ENCODE data around the gene CAMTA1.
"Not testable (repeated sequence)": the region's sequence is repeated elsewhere in the genome, so short reads cannot be mapped to it uniquely, and the experiment has no call there.

Gene CAMTA1

DNA sequence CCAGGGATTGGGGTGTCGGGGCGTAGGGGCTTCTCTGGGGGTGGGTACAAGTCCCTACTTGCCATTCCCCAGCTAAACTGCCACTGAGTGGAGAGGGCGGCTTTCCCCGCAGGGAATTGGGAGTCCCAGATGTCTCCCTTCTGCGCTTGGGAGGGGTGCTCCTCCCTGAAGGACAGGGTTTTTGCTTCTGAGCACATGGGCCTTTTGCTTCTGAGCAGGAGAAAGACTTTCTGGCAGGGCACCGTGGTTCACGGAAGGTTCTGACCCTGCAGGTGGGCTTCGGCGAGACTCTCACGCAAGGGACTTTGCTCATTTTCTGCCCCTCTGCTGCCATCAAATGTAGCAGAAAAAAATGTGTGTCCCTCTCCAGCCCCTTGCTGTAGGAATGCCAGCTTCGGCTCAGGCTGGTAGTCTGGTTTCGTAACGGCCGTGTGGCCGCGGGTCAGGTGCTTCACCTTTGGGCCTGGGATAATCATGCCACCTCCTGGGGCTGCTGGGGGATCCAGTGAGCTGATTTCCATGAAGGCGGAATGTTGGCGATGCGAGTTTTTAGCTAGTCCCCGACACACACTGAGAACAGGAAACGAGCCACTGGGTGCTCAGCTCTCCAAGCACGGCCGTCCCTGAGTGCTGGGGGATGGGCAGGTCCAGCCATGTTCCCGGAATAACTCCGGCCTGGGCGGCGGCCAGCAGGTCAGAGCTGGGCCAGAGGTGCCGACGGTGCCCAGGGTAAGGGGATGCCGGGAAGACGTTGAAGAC lies 364.0 kb downstream of the CAMTA1 start:
- no peak for DNase-seq (ENCODE audit: low read depth in 3 of 3)

DNA sequence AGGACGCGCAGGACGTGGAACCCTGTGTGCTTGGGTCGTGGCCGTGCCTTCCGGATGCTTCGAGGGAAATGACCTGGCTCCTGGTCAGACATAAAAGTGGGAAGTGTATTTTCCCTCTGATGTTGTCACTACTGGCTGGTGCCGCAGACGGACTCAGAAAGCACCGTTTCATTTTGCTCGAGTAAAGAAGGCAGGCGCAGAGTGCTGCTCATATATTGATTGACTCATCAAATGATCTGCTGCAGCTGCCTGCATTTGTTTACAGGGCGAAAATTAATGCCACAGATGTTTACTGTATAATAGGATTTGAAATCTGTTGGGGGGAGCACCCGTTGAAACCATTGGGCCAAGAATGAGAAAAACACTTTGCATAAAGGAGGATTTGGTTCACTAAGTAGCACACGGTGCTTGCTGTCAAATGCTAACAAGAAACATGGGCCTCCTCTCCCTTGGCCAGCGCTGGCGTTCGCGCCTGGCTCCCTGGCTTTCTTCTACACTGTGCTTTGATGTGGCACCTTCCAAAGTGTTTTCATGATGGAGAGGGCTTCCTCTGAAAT lies 365.5 kb downstream of the CAMTA1 start:
- no peak for DNase-seq (ENCODE audit: low read depth in 3 of 3)

DNA sequence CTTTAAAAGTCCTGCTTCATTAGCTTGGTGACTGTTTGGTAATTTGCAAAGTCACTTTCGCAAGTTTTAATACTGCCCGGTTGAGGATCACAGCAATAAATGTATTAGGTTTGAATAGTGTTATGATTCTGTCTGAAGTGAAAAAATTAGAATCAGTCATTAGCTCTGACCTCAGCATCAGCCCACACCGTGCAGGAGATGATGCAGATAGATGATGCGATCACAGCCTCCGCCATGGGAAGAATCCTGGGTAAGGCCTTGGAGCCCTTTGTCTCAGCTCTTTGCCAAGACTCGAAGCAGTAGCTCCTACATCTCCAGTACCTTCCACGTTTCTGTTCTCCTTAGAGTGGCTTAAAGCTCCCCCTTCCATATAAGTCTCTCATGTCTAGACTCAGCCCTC lies 366.7 kb downstream of the CAMTA1 start:
- DNase-seq (ENCODE audit: low read depth in 3 of 3): no peak

DNA sequence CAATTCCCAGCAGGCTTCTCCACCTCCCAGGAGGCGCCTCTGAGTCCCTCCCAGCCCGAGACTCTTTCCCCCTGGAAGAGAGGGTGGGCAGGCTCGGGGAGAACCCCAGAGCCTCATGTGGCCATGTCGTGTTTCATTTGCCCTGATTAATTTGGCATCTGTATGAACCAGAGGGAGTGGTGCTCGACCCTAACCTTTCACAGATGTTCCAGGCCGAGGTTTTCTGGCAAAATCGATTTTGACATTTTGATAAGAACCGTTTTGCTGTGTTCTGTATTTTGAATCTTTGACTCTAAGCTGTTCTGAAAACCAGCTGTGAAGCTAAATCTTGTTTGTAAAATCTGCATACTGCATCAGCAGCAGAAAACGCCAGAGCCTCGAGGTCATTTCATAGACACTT lies 367.4 kb downstream of the CAMTA1 start:
- DNase-seq (ENCODE audit: low read depth in 3 of 3): no peak

DNA sequence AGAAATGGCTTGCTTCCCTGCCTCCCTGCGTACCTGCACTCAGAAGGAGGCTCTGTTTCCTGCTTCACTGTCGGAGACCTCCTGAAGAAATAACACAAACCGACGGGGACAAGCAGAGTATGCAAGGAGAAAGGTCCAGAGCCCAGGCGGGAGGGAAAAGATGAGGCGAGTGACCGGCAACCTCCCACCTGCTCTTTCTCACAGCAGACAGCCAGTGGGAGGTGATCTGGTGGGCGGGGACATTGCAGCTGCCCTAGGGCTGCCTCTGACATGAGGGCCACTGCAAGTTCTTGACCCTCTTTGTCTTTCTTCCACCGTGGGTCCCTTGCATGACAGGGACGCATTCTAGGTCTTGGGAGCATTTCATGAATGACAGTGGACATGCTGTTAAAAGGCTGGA lies 368.2 kb downstream of the CAMTA1 start:
- no peak for DNase-seq (ENCODE audit: low read depth in 3 of 3)

DNA sequence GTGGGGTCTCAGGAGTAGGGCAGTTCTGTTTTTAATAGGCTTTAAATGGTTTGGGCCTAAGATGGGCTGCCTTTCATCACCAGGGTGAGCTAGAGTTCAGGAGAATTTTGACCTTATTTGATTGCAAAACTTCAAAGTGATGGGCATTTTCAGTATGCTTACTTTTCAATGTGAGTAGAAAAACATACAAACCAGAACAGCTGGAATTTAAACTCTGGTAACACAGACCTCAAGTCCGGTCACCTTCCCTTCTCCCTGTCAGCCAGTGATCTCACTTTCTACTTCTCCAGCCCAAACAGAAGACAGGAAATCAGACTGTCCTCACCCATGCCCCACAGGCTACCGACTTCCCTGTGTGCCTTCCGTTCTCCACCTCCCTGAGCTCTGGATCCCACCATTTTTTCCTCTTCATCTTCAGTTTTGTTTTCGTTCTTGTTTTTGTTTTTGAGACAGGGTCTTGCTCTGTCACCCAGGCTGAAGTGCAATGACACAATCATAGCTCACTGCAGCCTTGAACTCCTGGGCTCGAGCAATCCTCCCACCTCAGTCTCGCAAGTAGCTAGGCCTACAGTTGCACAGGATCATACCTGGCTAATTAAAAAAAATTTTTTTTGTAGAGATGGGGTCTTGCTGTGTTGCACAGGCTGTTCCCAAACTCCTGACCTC lies 374.0 kb downstream of the CAMTA1 start:
- DNase-seq (ENCODE audit: low read depth in 3 of 3): no peak

DNA sequence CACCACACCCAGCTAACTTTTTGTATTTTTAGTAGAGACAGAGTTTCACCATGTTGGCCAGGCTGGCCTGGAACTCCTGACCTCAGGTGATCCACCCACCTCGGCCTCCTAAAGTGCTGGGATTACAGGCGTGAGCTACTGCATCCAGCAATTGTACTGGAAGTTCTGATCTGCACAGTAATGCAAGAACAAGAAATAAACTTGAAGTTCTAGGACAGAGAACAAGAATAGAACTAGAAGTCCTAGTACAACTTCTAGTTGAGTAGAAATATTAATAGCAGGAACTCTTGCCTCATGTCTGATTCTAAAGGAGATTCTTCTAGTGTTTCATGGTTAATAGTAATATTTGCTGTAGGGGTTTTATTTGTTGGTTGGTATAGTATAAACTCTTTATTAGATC lies 383.3 kb downstream of the CAMTA1 start:
- not testable (repeated sequence) for DNase-seq (ENCODE audit: low read depth in 3 of 3)

DNA sequence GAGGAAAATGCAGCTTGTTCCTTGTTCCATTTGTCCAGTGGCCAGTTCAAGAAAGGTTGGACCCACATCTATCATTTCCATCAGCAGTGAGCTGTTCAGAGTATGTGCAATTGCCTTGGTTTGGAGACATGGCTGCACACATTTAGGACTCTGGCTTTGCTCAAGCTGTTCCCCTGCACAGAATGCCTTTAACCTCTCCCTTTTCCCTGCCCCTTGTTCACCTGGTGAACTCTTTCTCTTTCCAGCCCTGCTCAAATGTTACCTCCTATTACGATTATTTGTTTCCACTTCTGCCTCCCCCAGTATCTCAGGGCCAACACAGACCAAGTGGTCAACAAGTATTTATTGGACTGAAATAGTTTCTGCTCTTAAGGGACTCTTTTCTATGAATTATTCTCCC lies 385.9 kb downstream of the CAMTA1 start:
- DNase-seq (ENCODE audit: low read depth in 3 of 3): no peak

DNA sequence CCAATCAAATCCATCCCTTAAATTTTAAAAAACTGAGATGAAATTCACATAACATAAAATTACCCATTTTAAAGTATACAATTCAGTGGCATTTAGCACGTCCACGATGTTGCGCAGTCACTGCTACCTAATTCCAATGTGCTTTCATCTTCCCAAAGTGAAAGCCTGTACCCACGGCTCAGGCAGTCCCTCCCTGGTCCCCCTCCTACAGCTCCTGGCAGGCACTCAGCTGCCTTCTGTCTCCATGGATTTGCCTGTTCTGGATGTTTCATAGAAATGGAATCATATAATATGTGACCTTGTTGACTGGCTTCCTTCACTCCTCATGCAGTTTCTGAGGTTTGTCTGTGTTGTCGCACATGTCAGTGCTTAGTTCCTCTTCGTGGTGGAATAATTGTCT lies 386.3 kb downstream of the CAMTA1 start:
- no peak for DNase-seq (ENCODE audit: low read depth in 3 of 3)

DNA sequence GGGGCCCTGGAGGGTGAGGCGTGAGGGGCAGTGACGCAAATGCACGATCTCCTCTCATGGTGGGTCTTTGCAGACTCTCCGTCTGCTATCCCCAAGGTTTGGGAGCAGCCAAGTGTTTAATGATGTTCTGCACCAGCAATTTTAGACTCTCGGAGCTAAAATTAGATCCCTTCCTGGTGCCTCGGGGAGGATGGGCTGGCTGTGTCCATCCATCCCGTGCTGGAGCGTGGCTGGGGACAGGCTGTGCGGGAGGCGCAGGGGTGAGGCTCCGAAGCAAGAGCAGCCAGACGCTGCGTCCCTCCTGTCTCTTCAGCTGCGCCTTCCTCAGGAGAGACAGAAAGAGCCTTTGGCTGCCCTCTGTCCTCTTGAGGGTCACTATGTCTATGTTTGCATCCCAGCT lies 387.6 kb downstream of the CAMTA1 start:
- DNase-seq (ENCODE audit: low read depth in 3 of 3): no peak

DNA sequence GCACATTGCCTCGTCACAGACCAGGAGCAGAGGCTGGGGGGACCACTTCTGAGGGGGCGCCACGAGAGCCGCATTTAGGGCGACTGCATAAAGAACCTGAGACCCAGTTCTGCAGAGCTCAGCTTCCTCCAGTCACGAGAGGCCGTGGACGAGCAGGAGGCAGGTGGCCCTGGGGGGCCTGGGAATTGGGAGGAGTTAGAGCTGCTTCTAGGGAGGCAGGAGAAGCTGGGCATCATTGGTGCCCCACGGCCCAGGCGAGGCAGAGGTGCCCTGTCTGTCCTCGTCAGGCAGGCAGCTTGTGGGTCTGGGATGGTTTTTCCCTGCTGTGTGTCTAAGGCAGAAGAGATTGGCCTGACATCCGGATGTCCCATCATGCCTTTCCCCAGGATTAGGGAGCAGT lies 389.3 kb downstream of the CAMTA1 start:
- no peak for DNase-seq (ENCODE audit: low read depth in 3 of 3)

DNA sequence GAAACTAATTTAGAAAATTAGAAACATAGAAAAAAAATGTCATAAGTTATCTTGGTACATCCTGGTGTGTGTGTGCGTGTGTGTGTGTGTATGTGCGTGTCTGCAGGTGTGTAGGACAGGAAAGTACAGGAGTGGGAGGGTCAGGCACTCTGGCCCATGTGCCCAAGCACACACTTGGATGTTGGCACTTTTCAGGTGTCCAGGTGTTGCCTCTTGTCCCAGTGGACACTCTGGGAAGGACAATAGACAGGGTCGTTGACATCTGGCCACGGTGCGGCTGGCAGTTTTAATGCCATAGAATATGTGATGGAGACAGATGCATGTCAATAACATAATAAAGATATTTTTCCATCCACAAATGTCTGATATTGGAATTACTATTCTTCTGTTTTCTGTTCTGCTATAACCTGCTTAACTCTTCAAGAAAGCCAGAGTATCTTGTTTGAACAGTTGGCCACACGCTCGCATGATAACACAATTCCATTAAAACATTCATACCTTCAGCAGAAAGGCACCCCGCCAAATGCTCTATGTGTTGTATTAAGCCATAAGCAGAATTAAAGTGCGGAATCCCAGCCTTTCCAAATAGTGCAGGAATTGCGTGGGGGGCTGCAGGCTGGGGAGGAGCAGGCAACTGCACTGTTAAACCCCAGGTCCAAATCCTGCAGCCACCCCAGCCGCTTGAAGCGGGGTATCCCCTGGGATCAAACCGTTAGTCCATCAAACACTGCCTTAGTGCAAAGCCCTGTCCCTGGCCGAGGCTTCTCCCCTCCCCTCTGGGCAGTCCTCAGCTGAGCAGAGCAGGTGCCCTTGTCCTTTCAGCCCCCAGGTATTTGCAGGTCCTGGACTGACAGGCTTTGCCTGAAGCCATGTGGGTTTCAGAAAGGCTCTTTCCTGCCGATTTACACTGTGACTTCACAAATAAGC lies 390.0 kb downstream of the CAMTA1 start:
- DNase-seq (ENCODE audit: low read depth in 3 of 3): no peak

DNA sequence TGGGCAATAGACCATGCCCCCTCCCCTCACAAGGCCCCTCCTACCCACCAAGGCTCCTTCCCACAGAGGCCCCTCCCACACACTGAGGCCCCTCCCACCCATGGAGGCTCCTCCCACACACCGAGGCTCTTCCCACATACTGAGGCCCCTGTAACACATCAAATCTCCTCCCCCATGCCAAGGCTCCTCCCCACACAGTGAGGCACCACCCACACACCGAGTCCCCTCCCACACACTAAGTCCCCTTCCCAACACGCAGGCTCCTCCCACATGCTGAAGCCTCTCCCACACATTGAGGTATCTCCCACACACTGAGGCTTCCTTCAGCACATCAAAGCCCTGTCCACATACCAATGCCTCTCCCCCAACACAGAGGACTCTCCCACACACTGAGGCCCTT lies 391.8 kb downstream of the CAMTA1 start:
- no peak for DNase-seq (ENCODE audit: low read depth in 3 of 3)

DNA sequence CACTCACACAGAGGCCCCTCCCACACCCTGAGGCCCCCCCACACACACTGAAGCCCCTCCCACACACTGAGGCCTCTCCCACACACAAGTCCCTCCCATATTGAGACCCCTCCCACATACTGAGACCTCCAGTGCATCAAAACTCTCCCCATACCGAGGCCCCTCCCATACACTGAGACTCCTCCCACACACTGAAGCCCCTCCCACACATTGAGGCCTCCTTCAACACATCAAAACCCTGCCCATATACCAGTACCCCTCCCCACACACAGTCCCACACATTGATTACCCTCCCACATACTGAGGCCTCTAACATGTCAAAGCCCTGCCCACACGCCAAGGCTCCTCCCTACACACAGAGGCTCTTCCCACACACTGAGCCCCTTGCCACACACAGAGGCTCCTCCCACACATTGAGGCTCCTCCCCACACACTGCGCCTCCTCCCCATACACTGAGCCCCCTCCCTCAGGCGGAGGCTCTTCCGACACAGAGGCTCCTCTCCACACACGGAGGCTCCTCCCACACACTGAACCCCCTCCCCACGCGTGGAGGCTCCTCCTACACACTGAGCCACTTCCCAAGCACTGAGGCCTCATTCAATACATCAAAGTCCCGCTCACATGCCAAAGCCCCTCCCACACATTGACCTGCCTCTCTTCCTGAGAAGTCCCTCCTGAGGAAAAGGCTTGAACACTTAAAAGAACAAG lies 392.3 kb downstream of the CAMTA1 start:
- DNase-seq (ENCODE audit: low read depth in 3 of 3): no peak

DNA sequence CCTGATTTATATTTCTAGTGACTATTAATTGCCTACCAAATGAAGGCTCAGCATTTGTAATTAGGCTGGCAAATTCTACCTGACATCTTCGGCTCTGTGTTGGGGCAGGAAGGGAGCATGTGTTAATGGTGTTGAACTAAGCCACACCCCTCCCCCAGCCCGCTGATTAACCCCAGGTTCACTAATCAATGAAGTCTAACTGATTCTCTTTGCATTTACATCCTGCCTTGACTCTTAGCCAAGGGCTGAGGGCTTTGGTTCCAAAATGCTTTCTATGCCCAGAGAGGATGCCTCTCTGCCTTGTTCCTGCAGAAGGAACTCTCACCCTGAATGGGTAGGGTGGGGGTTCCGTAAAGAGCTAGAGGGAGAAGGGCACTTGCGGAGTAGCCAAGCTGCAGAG lies 393.1 kb downstream of the CAMTA1 start:
- no peak for DNase-seq (ENCODE audit: low read depth in 3 of 3)

DNA sequence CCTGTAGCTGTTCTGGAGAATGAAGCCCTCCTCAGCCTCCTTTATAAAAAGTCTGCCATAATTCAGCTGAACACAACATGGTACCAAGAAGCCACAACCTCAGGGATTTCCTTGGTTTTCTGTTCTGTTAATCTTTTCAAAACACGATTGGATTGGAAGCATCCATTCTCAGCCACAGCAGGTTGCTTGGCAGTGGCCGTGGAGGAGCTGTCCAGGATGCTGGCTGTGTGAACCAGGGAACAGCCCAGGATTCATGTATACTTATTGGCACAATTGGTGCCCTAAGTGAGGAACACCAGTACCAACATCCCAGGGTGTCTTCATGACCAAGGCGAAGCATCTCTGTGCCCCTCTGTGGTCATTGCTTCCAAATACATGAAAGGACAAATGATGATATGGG lies 393.5 kb downstream of the CAMTA1 start:
- DNase-seq (ENCODE audit: low read depth in 3 of 3): no peak

DNA sequence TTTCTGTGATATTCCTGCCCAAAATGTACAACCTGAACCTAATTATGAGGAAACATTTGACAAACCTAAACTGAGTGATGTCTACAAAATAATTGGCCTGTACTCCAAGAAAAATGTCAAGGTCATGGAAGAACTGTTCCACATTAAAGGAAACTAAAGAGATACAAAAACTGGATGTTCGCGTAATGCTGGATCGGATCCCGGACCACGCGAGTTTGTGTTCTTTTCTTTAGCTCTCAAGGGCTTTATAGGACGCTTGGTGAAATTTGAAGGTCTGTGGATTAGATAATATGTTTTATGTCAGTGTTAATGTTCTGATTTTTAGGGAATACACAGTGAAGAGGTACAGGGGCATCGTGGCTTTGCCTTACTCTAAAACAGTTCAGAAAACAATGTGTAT lies 400.5 kb downstream of the CAMTA1 start:
- DNase-seq (ENCODE audit: low read depth in 3 of 3): no peak

DNA sequence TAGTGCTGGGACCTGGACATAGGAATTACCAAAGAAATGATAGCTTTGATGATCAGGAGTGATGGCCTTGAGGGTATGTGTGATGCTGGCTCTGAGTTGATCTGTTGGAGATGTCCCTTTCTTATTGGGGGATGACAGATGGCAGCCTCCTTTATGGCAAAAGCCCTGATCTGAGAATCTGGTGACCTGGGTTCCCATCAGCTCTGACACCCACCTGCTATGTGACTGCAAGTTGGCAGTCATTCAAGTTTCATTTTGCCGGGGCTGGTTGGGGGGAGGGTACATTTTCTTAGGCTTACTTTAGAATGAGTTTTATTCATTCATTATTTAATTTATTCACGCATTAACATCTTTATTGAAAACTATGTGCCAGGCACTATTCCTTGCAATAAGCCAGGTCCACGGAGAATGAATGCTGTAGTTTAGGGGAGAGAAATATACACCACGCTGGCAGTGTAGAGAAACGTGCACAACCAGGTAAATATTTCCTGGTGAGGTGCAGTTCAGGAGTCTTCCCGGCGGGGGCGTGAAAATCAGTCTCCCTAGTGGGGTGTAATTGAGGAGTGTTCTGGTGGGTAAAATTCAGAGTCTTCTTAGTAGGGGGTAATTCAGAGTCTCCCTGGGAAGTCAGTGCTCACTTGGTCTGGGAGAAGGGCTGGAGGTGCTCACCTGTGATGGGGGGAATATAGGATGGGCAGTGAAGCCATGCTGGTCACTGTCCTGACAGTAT lies 401.3 kb downstream of the CAMTA1 start:
- DNase-seq (ENCODE audit: low read depth in 3 of 3): no peak

DNA sequence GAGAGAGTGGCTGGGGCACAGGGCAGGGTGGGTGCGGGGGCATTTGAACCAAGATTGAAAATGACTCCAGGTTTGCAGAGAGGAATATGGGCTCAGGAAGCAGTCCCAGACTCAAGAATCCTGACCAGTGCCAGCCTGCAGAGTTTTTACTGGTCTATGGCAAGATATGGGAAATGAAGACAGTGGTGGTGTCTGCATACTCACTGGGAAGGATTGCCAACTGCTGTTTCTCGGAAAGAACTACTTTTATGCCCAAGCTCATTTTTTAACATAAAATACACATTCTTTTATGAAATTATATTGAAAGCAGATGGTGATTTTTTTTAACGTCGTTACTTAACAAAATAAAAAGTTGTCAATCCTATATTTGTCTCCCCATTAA lies 401.8 kb downstream of the CAMTA1 start:
- DNase-seq (ENCODE audit: low read depth in 3 of 3): no peak

DNA sequence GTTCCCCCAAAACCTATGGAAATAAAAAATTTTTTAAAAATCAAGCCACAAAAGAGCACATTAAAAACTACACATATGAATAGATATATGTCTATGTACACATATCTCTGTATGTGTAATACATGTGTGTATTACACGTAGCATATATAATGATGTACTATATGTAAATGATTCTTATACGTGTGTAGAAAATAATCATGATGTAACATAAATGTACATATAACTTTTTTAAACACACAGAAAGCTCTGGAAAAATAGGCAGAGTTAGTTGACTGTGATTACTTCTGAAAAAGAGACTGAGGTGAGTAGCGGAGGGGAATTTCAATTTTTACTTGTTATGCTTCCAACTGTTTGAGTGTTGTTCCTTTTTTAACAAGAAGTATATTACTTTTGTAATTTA lies 405.0 kb downstream of the CAMTA1 start:
- no peak for DNase-seq (ENCODE audit: low read depth in 3 of 3)

DNA sequence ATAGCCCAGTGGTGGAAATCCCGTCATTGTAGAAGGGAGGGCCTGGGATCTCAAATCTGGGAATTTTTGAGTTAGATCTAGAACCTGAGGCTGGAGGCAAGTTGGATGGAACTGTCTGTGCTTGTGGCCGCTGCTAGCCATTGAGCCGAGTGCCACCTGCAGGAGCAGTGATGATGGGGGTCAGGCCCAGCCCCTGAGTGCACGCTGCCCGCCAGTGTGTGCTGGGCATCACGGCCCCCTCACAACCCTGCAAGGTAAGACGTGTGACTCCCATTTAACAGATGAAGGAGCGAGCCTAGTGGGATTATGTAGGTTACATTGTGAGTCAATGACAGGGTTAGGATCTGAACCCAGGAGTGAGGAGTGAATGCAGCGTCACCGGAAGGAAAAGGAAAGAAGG lies 407.2 kb downstream of the CAMTA1 start:
- DNase-seq (ENCODE audit: low read depth in 3 of 3): no peak

All from stimulated activated CD4-positive, alpha-beta T cell treated with anti-CD3 and anti-CD28 coated beads, TNF-alpha, amount 100 ng/mL, for 4 hours (primary cell).